Cardiac septum (tissue), 1 donor: ENCODE results near the gene MAP3K7. TPM values are rescaled to one million over a fixed set of nuclear protein-coding genes. Genes with fewer than 3 reads are reported as not detected.

ENCODE experiments used
- DNase-seq: peaks from one replicate; pipeline ENCODE4 v3.0.0-alpha.2; 2020; ENCODE audit warnings: low spot score
- intact Hi-C: fragments of 100-400 bp; cut with DNase I; formaldehyde crosslinking; loops from one replicate; pipeline ENCODE4 v1.14.0; 2022
- total RNA-seq: library from RNA; stranded (reverse); fragmentation: NEBNext Ultra II Directional; extraction: Animal tissue kit (Norgen Biotek cat#: 25700); gene quantifications from one replicate; pipeline ENCODE4 v1.2.1, GENCODE V29; 2021
- donor health status: DM: no; HTN: no; CAD: no.

MAP3K7 gene
- total RNA-seq, 1 donor from 2014 or later: 23.9 TPM

DNA sequence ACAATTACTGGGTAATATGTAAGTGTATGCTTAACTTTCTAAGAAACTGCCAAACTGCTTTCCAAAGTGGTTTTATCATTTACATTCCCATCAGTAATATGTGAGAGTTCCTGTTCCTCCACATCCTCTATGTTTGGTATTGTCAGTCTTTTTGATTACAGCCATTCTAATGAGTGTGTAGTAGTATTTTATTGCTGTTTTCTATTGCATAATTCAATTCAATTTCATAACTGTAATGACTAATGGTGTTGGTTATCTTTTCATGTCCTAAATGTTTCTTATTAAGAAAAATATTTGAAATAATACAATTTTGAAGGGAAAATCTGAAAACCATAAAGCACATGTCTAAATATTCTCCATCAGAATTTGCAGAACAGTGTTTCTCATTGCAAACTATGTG lies 119.3 kb downstream of the MAP3K7 start:
- intact Hi-C loops: no loop called here
- no peak for DNase-seq

DNA sequence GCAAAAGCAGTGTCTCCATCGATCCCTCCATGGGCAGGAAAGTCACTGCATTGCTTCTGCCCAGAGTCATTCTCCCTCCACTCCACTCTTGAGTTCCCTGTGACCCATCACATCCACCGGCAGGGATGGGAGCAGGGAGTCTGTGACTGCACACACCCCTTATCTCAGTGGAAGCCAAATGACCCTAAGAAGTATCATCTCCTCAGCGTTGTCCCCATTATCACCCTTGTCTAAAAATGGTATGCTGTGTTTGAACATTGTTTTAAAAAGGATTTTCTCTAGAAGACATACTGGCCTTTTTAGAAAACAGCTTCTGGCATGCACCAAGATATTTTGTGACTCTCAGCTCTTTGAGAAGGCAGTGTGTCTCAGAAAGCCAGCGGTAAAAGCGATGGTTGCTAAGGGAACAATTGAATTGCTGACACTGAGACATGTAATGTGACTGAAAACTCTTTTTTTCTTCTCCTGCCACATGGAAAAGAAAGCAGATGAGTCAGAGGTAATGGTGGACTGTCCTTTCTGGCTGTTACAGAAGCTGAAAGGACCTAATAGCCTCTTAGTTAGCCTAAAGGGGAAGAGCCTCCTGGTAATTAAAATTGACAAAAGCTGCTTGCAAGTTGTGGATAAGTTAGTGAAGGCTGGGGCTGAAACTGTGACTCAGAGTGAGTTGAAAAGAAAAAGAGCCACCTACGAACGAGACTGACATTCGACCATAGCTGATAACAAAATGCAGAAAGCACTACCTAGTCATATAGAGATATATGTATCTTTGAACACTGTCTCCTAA lies 120.5 kb downstream of the MAP3K7 start:
- no peak for DNase-seq
- intact Hi-C loops: no loop called here

DNA sequence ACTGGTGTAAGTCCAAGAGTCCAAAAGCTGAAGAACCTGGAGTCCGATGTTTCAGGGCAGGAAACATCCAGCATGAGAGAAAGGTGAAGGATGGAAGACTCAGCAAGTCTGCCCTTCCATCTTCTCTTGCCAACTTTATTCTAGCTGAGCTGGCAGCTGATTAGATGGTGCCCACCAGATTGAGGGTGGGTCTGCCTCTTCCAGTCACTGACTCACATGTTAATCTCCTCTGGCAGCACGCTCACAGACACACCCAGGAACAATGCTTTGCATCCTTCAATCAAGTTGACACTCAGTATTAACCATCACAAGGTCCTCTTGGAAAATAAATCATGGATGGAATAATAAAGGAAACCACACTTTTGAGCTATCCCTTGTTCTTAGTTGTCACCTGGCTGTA lies 121.2 kb downstream of the MAP3K7 start:
- intact Hi-C loops: no loop called here
- no peak for DNase-seq

DNA sequence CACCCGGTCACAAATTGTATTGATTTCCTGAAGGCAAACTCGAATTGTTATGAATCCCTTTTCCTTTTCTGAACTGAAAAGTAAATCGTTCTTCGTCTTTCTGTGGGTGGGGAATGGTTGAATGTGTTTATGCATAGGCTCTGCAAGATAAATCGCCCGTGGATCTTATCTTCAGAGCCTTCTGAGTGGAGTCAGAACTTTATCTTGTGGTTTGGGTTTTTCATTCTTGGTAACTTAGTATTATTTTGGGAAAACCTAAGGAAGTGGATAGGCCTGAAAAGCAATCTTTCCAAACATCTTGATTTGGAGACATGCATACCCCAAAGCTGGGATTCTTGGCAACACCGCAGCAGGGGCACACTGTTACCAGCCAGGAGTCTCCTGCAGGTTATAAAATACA lies 122.4 kb downstream of the MAP3K7 start:
- DNase-seq: no peak
- intact Hi-C loops: no loop called here

DNA sequence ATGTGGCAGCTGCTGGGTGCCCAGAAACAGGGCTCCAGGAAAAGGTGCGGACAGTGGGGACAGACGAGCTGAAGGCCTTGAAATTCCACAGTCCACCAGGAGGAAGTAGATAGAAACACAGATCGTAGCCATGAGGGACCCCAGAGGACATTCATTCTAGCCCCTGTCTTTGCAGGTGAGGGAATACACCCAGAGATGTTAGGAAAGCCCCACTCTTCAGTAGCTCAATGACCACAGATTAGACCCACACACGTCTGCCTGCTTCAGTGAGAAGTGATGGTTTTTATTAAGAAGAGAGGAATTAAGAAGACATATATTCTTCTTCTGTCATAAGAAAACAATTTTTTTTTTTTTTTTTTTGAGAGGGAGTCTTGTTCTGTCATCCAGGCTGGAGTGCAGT lies 123.0 kb downstream of the MAP3K7 start:
- DNase-seq: no peak
- intact Hi-C loops: no loop called here
